OCI-LY7 (cell line): Measurements from ENCODE around the gene TXNL1.

Source experiments
- CTCF ChIP-seq: fragments of 200-600 bp; sonication (generic); conservative IDR thresholded peaks from 2 replicates; pipeline ENCODE4 v1.5.1; 2014; ENCODE audit warnings: mild to moderate bottlenecking, antibody characterized with exemption, low read length, moderate library complexity, mixed read lengths
- EZH2phosphoT487 ChIP-seq: fragments of 200-600 bp; sonication (generic); IDR thresholded peaks from 2 replicates; pipeline ENCODE4 v1.6.1; 2018; ENCODE audit warnings: low read depth, borderline replicate concordance, mild to moderate bottlenecking, mixed run types, antibody characterized with exemption, low read length, moderate library complexity, mixed read lengths

GRCh38 chr18:56570978-56571377 lies 67.4 kb downstream of the TXNL1 start:
- TF ChIP-seq CTCF (no peak), EZH2phosphoT487 (no peak)
